Peyer's patch (tissue), 4 donors: ENCODE measurements around the gene TREM2. TPM values are rescaled to one million over a fixed set of nuclear protein-coding genes. Genes with fewer than 3 reads are reported as not detected.
A peak's percentile ranks its signal among the peaks of the same experiment; 100 is the strongest.

Source experiments
- DNase-seq, 3 donors: peaks; one replicate each; pipeline ENCODE4 v3.0.0-alpha.2; 2017 to 2019
- H3K27ac ChIP-seq, 4 donors: fragments of 200-600 bp; sonication (generic); one replicate each; pipeline ENCODE4 v1.5.1; 2016 to 2019
- H3K27me3 ChIP-seq, 2 donors: fragments of 200-600 bp; sonication (generic); one replicate each; pipeline ENCODE4 v1.5.1; 2019
- H3K36me3 ChIP-seq, 3 donors: fragments of 200-600 bp; sonication (generic); one replicate each; pipeline ENCODE4 v1.5.1; 2016 to 2019
- H3K4me1 ChIP-seq, 4 donors: fragments of 200-600 bp; sonication (generic); one replicate each; pipeline ENCODE4 v1.5.1; 2016 to 2019
- H3K4me3 ChIP-seq, 4 donors: fragments of 200-600 bp; sonication (generic); 1 replicate in 3 of 4; 2 replicates in 1 of 4; pipeline ENCODE4 v1.5.1; 2016 to 2019; ENCODE audit warnings: mild to moderate bottlenecking in 1 of 4
- H3K9me3 ChIP-seq, 4 donors: fragments of 200-600 bp; sonication (generic); one replicate each; pipeline ENCODE4 v1.5.1; 2016 to 2019; ENCODE audit warnings: mild to moderate bottlenecking in 1 of 4
- CTCF ChIP-seq, 6 experiments: fragments of 450-650 bp in 4 of 6; fragments of 200-600 bp in 2 of 6; sonication (generic) in 1 of 6; IDR thresholded peaks; one replicate each; pipeline ENCODE4 v1.5.1; 2017 to 2019; ENCODE audit warnings: antibody characterized with exemption in 6 of 6, mild to moderate bottlenecking in 3 of 6, moderate library complexity in 1 of 6
- POLR2A ChIP-seq, 2 donors: fragments of 450-650 bp; IDR thresholded peaks; one replicate each; pipeline ENCODE4 v1.5.1; 2017; ENCODE audit warnings: antibody characterized with exemption in 2 of 2, mild to moderate bottlenecking in 2 of 2, moderate library complexity in 2 of 2
- total RNA-seq, 4 donors: library from RNA; depleted of rRNA; stranded (reverse); fragments of >200 nt; gene quantifications; one replicate each; pipeline ENCODE4 v1.1.0, GENCODE V29; 2016

Gene TREM2
- total RNA-seq, 4 donors from 2014 or later = 1.2 TPM; not detected in 3

GRCh38 chr6:41200901-41201763 lies 38.2 kb upstream of the TREM2 start, which contains the start of gene TREML2:
TREML2 (minus strand) TSS chr6:41201149; CDS start chr6:41201008, 141 bp downstream.
- H3K27me3 ChIP-seq = no peaks in the 10 kb centered on the region
- peaks cover 0 to 15% (median 5%) of the 10 kb centered on the region in 4 donors for H3K4me1 ChIP-seq
- no peaks in the 10 kb centered on the region for H3K9me3 ChIP-seq
- H3K27ac ChIP-seq = peak within 1 kb of the TSS; percentile 6 to 75 (median 54)
- no peak for TF ChIP-seq POLR2A (IDR thresholded peaks at IDR 0.05)
- TF ChIP-seq CTCF (IDR thresholded peaks at IDR 0.05) = no peak
- DNase-seq = peak in 2 of 3 donors; percentile 65 to 66
- peak within 1 kb of the TSS in 1 of 4 donors; percentile 5 for H3K4me3 ChIP-seq
- no peaks in the 10 kb centered on the region for H3K36me3 ChIP-seq

GRCh38 chr6:41200296-41200900 lies 37.5 kb upstream of the TREM2 start:
- H3K27me3 ChIP-seq = no peaks in the 10 kb centered on the region
- TF ChIP-seq CTCF (IDR thresholded peaks at IDR 0.05) (no peak), POLR2A (IDR thresholded peaks at IDR 0.05) (no peak)
- H3K4me3 ChIP-seq = peak overlapping the region in 1 of 4 donors; percentile 5
- peak overlapping the region; percentile 6 to 75 (median 54) for H3K27ac ChIP-seq
- H3K9me3 ChIP-seq = no peaks in the 10 kb centered on the region
- DNase-seq = peak in 2 of 3 donors; percentile 61 to 64
- H3K4me1 ChIP-seq = peaks cover 0 to 15% (median 5%) of the 10 kb centered on the region in 4 donors
- H3K36me3 ChIP-seq = no peaks in the 10 kb centered on the region

- Histone ChIP-seq H3K27ac (peak overlapping the region in 3 of 4 donors; percentile 6 to 75 (median 62)), H3K36me3 (no peaks in the 10 kb centered on the region), H3K27me3 (no peaks in the 10 kb centered on the region), H3K9me3 (no peaks in the 10 kb centered on the region), H3K4me3 (no peak overlapping the region), H3K4me1 (peaks cover 0 to 15% (median 5%) of the 10 kb centered on the region in 4 donors)
- TF ChIP-seq POLR2A (IDR thresholded peaks at IDR 0.05) (no peak), CTCF (IDR thresholded peaks at IDR 0.05) (no peak)
- DNase-seq = peak in 1 of 3 donors; percentile 29
Measured at GRCh38 chr6:41199552-41200246, 36.8 kb upstream of the TREM2 start.

- peaks cover 0 to 15% (median 5%) of the 10 kb centered on the region in 4 donors for H3K4me1 ChIP-seq
- no peak for DNase-seq
- H3K4me3 ChIP-seq = no peak overlapping the region
- H3K9me3 ChIP-seq = no peaks in the 10 kb centered on the region
- no peaks in the 10 kb centered on the region for H3K36me3 ChIP-seq
- no peaks in the 10 kb centered on the region for H3K27me3 ChIP-seq
- TF ChIP-seq CTCF (IDR thresholded peaks at IDR 0.05) = no peak
- TF ChIP-seq POLR2A (IDR thresholded peaks at IDR 0.05) = no peak
- H3K27ac ChIP-seq = no peak overlapping the region
Measured at GRCh38 chr6:41197234-41197633, 34.3 kb upstream of the TREM2 start.

GRCh38 chr6:41194386-41194785 lies 31.5 kb upstream of the TREM2 start:
- TF ChIP-seq POLR2A (IDR thresholded peaks at IDR 0.05) (no peak), CTCF (IDR thresholded peaks at IDR 0.05) (no peak)
- no peak for DNase-seq
- Histone ChIP-seq H3K4me3 (no peak overlapping the region), H3K27ac (no peak overlapping the region), H3K4me1 (no peaks in the 10 kb centered on the region), H3K27me3 (no peaks in the 10 kb centered on the region), H3K36me3 (no peaks in the 10 kb centered on the region), H3K9me3 (peaks cover 0 to 5% (median 0%) of the 10 kb centered on the region in 4 donors)
